IPS DF 4.7 (cell line): ENCODE data around the gene BEX2.

ENCODE experiments used
- DNase-seq: peaks from one replicate; pipeline ENCODE4 v3.0.0-alpha.2; 2013; ENCODE audit warnings: low spot score; ENCODE audit errors: extremely low read depth

Gene BEX2

GRCh38 chrX:103274284-103274683 lies 36.5 kb downstream of the BEX2 start:
- no peak for DNase-seq
